Activated CD8-positive, alpha-beta memory T cell treated with anti-CD3 and anti-CD28 coated beads, Interleukin-2, amount 50 U/mL, for 4 hours (primary cell): ENCODE data around the gene VEZF1.

ENCODE experiments used
- DNase-seq: peaks from one replicate; pipeline ENCODE4 v3.0.0-alpha.2; 2020

The VEZF1 gene

GRCh38 chr17:57948169-57948554, 39.9 kb downstream of the VEZF1 start:
- DNase-seq: no peak

DNA sequence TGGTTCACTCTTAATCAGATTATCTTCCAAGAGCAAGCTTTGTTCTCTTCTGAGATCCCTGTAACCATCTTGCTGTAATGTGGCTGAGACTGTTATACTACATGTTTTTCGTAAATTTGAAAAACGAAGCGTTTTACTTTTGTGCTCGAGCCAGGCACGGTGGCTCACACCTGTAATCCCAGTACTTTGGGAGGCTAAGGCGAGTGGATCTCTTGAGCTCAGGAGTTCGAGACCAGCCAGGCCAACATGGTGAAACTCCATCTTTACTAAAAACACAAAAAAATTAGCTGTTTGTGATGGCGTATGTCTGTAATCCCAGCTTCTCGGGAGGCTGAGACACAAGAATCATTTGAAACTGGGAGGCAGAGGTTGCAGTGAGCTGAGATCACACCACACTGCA, 40.7 kb downstream of the VEZF1 start:
- DNase-seq: no peak

DNA sequence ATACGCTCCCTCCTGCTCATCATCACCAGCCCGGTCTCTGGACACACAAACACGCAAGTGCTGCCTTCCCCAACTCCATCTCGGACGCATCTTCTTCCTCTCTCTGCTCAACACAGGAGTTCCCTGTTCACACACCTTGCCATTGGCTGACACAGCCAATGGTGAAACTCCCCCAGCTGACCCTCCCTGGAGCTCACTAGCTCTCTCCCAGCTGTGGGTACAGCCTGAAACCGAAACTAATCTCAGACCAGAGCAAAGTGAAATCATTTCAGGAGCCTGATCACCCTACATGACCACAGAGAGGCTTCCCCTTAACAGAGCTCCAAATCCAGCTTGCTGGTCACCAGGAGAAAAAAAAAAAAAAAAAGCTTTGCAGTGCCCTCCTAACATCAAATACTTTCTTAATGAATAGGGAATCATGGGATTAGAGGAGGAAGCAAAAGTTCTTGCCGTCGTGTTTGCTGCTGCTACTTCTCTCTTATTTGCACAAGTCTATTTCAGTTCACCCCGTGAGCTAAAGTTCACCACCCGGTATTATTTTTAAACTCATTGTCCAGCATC, 41.2 kb downstream of the VEZF1 start:
- DNase-seq: peak; percentile 28

DNA sequence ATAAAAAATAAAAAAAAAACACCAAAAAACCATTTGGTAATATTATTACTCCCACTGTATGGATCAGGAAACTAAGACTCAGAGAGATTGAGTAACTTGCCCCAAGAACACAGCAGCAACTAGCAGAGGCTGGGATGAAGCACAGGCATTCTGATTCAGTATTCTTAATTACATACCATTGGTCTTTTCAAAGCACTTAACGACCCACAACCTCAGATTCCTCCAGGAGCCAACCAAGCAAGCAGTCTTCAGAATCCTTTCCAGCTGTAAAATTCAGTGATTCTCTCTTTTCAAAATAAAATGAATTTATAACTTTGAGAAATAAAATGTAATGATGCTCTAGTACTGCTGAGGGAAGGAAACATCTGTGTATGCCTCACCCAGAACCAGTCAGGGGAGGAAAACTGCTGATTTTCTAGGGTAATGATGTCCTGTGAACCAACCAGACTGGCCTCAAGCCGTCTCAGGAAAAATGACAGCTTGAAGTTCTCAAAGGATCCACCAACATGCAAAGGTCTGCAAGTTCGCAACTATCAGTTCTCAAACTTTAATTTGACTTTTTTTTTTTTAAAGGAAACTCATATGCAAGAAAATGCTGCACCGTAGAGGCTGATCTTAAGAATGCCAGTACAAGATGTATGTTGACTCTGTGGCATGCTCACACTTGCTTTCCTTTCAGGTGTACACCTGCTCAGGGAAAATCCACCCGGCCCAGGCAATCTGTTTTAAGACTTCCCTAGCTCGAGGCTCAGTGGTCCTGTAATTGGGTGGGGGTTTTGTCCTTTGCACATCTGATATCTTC, 41.9 kb downstream of the VEZF1 start:
- no peak for DNase-seq

DNA sequence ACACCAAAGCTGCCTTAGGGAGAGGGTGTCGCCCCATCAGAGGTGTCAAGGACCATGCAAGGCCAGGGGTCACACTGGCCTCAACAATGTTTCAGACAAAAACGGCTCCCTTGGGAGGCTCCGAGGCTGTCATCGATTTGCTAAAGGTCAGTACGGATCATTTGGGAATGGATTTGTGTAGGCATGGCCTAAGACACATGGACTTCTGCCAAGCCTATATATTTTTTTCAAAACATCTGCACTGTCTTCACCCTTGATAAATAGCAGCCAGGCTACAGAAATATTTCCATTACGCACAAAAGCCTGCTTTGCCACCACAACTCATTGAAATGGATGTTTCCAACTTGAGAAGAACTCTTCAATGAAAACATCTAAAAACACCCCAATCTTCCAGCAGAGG, 43.1 kb downstream of the VEZF1 start:
- no peak for DNase-seq

- DNase-seq: no peak
Measured at GRCh38 chr17:57943645-57944044, 44.4 kb downstream of the VEZF1 start.

- no peak for DNase-seq
Measured at GRCh38 chr17:57943140-57943539, 44.9 kb downstream of the VEZF1 start.

DNA sequence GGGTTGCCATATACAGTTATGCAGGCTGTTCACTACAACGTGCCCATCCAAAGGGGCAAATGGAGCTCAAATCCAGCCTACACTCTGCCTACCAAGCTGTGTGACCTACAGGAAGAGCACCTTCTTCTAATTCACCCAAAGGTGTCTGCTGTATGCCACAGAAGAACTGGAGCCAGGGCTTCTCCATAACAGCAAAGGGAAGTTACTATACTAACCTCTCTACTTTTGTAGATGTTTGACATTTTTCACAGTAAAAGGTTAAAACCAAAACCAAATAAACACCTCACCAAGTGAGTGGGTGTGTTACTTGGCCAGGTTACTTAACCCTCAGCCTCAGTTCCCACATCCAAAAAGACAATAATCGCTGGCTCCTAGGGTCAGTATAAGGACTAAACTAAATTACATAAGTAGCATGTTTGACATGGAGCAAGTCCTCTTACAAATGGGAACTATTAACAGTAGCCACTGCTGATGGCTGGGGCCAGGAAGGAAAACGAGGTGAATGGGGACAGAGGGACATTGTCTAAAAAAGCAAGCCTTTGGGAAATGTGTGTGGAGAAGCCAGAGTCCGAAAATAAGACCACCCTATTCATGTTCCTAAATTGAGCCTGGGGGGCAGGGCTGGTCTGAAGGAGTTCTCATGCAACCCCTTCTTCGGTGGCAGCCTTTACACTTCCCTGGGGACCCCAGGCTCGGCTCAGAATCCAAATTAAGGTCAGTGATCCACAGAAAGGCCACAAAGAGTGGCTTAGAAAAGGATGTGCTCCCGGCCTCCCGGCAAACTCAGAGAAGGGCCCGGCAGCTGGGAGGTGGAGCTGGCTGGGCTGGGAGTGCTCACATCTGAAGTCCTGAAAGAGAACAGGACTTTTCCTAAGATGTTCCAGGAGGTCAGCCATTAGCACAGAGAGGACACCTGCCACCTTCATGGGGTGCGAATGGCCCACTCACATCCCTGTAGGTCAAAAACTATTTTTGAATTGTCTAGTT, 46.4 kb downstream of the VEZF1 start:
- DNase-seq: no peak

DNA sequence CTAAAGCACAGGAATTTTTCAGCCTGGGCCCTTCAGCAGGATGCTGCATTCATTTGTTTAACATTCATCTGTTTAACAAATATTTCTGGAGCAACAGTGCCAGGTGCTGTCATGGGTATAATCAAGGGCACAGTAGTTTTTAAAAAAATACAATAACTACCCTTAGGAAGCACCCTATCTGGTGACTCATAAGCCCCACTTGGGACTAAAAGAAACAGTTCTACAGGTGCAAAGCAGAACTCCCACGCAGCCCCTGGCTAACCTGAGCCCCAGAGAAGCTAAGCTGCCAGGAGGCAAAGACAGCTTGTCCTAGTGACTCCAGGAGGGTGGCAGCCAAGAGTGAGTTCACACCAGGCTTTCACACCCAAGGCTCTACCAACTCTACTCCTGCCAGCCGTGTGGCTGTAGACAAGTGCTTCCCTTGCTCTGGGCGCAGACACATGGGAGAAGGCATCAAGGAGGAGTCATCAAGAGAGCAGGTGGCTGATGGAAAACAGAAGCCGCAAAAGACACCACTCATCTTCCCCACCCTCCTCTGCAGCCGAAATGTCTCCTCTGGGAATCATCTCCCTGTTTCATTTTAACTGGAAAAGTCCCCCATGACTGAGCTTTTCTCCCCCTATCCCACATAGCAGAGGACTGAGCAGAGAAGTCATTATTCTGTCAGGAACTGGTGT, 47.3 kb downstream of the VEZF1 start:
- no peak for DNase-seq

DNA sequence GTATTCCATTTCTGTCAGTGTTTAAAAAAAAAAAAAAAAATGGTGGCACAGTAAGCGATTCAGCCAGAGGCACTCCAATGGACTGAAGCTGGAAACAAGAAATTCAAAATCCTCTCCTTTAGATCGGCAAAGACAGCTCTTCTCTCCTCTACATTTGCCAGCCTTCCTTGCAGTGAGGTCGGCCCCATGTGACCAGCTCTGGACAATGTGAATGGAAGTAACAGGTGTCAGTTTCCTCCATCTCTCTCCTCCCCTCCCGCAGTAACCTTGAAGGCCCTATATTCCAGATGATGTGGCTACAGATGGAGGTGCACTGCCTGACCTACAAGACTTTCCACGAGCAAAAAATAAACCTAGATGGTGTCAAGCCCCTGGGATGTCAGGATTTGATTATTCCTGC, 47.8 kb downstream of the VEZF1 start:
- DNase-seq: no peak

GRCh38 chr17:57939797-57940196, 48.3 kb downstream of the VEZF1 start:
- DNase-seq: peak; percentile 27

- no peak for DNase-seq
Measured at GRCh38 chr17:57938061-57938502, 50.0 kb downstream of the VEZF1 start.

DNA sequence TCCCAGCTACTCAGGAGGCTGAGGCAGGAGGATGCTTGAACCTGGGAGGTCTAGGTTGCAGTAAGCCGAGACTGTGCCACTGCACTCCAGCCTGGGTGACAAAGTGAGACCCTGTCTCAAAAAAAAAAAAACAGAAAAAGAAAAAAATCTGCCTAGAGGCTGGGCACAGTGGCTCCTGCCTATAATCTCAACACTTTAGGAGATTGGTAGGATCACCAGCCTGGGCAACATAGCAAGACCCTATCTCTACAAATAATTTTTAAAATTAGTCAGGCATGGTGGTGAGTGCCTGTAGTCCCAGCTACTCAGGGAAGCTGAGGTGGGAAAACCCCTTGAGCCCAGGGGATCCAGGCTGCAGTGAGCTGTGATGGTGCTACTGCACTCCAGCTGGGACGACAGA, 50.6 kb downstream of the VEZF1 start:
- DNase-seq: no peak

DNA sequence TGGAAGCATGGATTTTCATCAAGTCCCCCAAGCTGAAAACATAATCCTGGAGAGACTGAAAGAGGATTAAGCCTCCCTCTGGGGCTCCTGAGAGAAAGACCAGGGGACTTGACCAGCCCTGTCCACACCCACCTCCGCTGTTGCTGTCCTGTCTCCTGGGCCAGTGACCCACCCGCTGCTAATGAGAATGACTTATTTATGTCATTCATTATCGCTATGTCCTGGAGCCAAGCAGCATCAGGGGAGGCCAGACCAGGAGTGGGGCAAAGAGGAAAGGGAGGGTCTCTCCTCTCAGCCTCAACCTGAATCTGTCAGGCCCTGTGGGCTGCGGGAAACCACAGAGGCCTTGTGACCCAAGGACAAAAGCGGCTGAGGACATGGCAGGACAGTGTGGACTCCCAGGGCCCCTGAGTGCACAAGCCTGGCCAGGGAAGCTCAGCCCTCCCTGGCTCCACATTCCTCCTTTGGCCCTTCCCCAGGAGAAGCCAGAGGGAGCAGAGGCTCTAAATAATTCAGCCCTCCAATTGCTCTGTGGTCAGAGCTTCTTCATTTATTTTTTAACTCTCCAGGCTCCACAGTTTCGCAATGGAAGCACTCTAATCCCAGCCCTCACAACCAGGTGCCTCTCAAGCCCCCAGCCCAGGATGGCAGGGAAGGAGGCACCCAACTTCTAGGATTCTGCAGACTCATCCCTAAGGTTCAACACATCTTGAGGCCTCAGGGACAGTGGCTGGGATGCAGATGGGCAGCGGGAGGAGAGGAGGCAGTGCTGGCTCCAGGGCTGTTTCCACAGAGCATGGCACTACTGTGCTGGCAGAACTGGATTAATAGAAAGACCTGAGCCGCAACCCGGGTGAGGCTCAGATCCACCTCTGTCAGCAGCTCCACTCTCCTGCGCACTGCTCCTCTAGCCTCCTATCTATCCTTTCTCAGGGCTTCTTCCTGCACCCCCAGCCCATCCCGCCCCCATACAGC, 51.9 kb downstream of the VEZF1 start:
- no peak for DNase-seq

- no peak for DNase-seq
Measured at GRCh38 chr17:57931488-57932137, 56.4 kb downstream of the VEZF1 start.

GRCh38 chr17:57930239-57930638, 57.8 kb downstream of the VEZF1 start:
- DNase-seq: no peak

GRCh38 chr17:57929386-57929785, 58.7 kb downstream of the VEZF1 start:
- DNase-seq: no peak

- DNase-seq: no peak
Measured at GRCh38 chr17:57928928-57929327, 59.1 kb downstream of the VEZF1 start.

DNA sequence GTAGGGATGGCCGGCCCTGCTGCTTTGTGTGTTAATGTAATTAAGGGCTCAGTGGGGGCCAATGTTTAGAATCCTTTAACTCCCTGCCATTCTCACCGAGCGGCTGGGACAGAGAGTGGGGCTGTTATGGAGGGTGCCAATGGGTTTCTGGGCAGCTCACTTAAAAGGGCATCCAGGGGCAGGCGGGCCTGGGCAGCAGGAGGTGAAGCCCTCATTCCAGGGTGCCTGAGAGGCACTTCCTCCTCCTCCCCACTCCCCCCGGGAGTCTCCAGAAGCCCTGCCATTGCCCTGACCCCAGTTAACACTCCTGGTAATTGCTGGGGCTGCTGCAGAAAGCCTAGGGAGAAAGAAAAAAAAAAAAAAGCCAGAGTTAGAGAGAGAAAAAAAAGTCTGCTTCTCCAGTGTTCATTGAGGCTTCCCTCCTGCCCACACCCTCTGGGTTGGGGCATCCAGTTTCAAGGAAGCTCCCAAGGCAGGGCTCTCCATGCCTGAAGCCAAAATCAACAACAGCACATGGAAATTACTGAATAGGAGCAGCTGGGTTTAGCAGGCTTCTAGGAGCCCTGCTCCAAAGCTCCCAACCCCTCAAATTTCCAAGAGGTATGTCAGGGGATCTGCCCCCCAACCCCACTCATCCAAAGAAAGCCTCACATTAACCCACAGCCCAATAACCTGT, 60.9 kb downstream of the VEZF1 start:
- DNase-seq: no peak

DNA sequence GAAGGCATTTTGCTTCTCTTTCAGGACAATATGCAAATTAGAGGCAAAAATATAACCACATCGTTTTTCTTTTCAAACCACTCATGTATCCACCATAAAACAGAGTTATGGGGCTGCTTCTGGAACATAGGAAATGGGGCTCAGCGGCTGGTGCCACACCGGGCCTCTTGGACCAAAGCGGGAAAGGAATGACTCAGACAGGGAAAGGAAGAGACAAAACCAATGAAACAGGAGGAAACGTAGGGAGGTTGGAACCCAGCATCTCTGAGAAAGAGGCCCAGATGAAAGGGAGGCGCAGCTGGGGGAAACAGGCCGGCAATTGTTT, 61.4 kb downstream of the VEZF1 start:
- no peak for DNase-seq
